ENCODE results near the gene SGMS2. TPM values are rescaled to one million over a fixed set of nuclear protein-coding genes. Genes with fewer than 3 reads are reported as not detected.

The SGMS2 gene
- total and polyA plus RNA-seq, 2 of the 4 experiments (the other 2 are of a cell fraction), result 13.4 to 37.5 TPM

GRCh38 chr4:107799669-107800450, 24.9 kb upstream of the SGMS2 start:
- Histone ChIP-seq H2BK20ac (ENCODE audit: low read depth, low read length) (no peak overlapping the region), H3K4me3 (ENCODE audit: insufficient read depth, low read depth, low read length) (no peak overlapping the region), H3K27ac (ENCODE audit: insufficient read depth, low read length) (no peak overlapping the region), H2BK15ac (ENCODE audit: low read depth, low read length) (no peak overlapping the region), H3K18ac (ENCODE audit: low read depth, low read length) (no peak overlapping the region), H2AFZ (replicated peaks; ENCODE audit: low read length, poor library complexity) (peak overlapping the region; percentile 43), H3K9ac (ENCODE audit: low read depth, low read length) (no peak overlapping the region), H3K27me3 (ENCODE audit: control insufficient read depth, insufficient read depth, low read length) (peaks cover 14% of the 10 kb centered on the region), H3K4me1 (ENCODE audit: control insufficient read depth, insufficient read depth, low read length) (no peaks in the 10 kb centered on the region), H4K8ac (ENCODE audit: low read depth in 2 of 2, low read length in 2 of 2) (no peak overlapping the region), H3K9me1 (ENCODE audit: insufficient read depth, low read length) (no peaks in the 10 kb centered on the region), H3K14ac (replicated peaks; ENCODE audit: low read depth, low read length) (no peak overlapping the region), H3K36me3 (ENCODE audit: control insufficient read depth, insufficient read depth, low read length) (no peaks in the 10 kb centered on the region), H3K9me3 (ENCODE audit: control insufficient read depth, insufficient read depth, low read length) (no peaks in the 10 kb centered on the region), H2BK5ac (ENCODE audit: low read depth, low read length, poor library complexity, severe bottlenecking) (no peak overlapping the region), H3K79me1 (ENCODE audit: low read depth in 1 of 2, low read length in 2 of 2) (no peaks in the 10 kb centered on the region), H3K23ac (ENCODE audit: low read depth, low read length) (no peak overlapping the region), H2BK120ac (ENCODE audit: low read depth, low read length) (no peak overlapping the region), H2AK5ac (ENCODE audit: low read depth, low read length) (no peak overlapping the region), H4K5ac (ENCODE audit: low read depth, low read length) (no peak overlapping the region), H3K4me2 (ENCODE audit: low read depth, low read length) (no peak overlapping the region), H4K91ac (ENCODE audit: insufficient read depth, low read depth, low read length) (no peak overlapping the region), H2AK9ac (replicated peaks; ENCODE audit: low read depth, low read length, poor library complexity) (no peak overlapping the region), H3K56ac (ENCODE audit: extremely low read depth, insufficient read depth, low read length) (no peak overlapping the region), H4K20me1 (ENCODE audit: insufficient read depth, low read length) (no peaks in the 10 kb centered on the region), H3K4ac (ENCODE audit: low read depth, low read length) (no peak overlapping the region)
- dilution Hi-C loops (cut with HindIII; ENCODE audit: low sequenced_read_pairs, unreplicated experiment) (no loop called here), in situ Hi-C loops (cut with MboI; ENCODE audit: low sequenced_read_pairs) (no loop called here), intact Hi-C loops (cut with micrococcal nuclease) (no loop called here)
- BruUV-seq (replicated peaks), result no TSS peak
- no peak for TF ChIP-seq RAD21 (IDR thresholded peaks at IDR 0.05; ENCODE audit: low read length)
- no peak for DNase-seq
- POLR2A ChIA-PET (ENCODE audit: unreplicated experiment), result no interaction called here
- ATAC-seq (ENCODE audit: low read depth), result no peak
- 80% methylated on average over 2 of the region's 10 CpGs; no CpG with 5 or more reads in 1 of the 2 experiments for WGBS, 2 experiments (ENCODE audit: extremely low coverage in 2 of 2, insufficient read length in 1 of 2)
- CTCF ChIA-PET, result no interaction called here
